K562 treated with DMSO at 1 percent for 48 hours (cell line): ENCODE results near the gene NUDT15. TPM values are rescaled to one million over a fixed set of nuclear protein-coding genes. Genes with fewer than 3 reads are reported as not detected.

ENCODE experiments used
- total RNA-seq: library from RNA; unstranded; fragments of 300-600 nt; gene quantifications from 2 replicates; pipeline ENCODE4 v1.2.3, GENCODE V29; 2022; ENCODE audit warnings: low replicate concordance; ENCODE audit errors: extremely low read depth

NUDT15 gene
- not detected in 2 replicates for total RNA-seq

GRCh38 chr13:48037346-48038173 lies at the start of gene NUDT15:
Gene NUDT15, plus strand, starts transcription at chr13:48037726. Its CDS starts 21 bp downstream, at chr13:48037747.

GRCh38 chr13:48001114-48001881 lies 36.2 kb upstream of the NUDT15 start, which contains the start of gene SUCLA2:
Gene SUCLA2, minus strand, starts transcription at chr13:48001273. Its CDS starts 4 bp downstream, at chr13:48001269.

GRCh38 chr13:48094781-48095502 lies 57.4 kb downstream of the NUDT15 start, which contains the start of gene MED4:
Gene MED4, minus strand, starts transcription at chr13:48095104. Its CDS starts 26 bp downstream, at chr13:48095078.

Other genes starting within 250 kb of the NUDT15 start
- gene SUCLA2, start 36.5 kb upstream of the NUDT15 start, total RNA-seq = not detected in 2 replicates
- not detected in 2 replicates for gene MED4, start 57.4 kb downstream of the NUDT15 start, total RNA-seq
- not detected in 2 replicates for gene ITM2B, start 195.5 kb downstream of the NUDT15 start, total RNA-seq